Endodermal cell (in vitro differentiated cells): ENCODE measurements around the gene TPM3. TPM values are rescaled to one million over a fixed set of nuclear protein-coding genes. Genes with fewer than 3 reads are reported as not detected.

Experiments used
- DNase-seq: peaks from one replicate; pipeline ENCODE4 v3.0.0-alpha.2; 2017
- H3K27ac ChIP-seq: 2 replicates; pipeline ENCODE4 v1.5.1; 2013; ENCODE audit warnings: mild to moderate bottlenecking, low read depth, low read length, moderate library complexity
- H3K27me3 ChIP-seq: 2 replicates; pipeline ENCODE4 v1.6.1; 2013; ENCODE audit warnings: mild to moderate bottlenecking, low read length, moderate library complexity; ENCODE audit not compliant: insufficient read depth, control insufficient read depth, poor library complexity, severe bottlenecking
- H3K36me3 ChIP-seq: 2 replicates; pipeline ENCODE4 v1.7.0; 2013; ENCODE audit warnings: mild to moderate bottlenecking, low read length, moderate library complexity; ENCODE audit not compliant: control insufficient read depth, insufficient read depth
- H3K4me1 ChIP-seq: one replicate; pipeline ENCODE4 v1.7.0; 2013; ENCODE audit warnings: low read length; ENCODE audit not compliant: control insufficient read depth, insufficient read depth
- H3K4me3 ChIP-seq: 2 replicates; pipeline ENCODE4 v1.5.1; 2013; ENCODE audit warnings: mild to moderate bottlenecking, low read length, moderate library complexity
- H3K9ac ChIP-seq: 2 replicates; pipeline ENCODE4 v1.6.1; 2013; ENCODE audit warnings: mild to moderate bottlenecking, low read length, moderate library complexity; ENCODE audit not compliant: poor library complexity, severe bottlenecking; ENCODE audit errors: extremely low read depth
- H3K9me3 ChIP-seq: 2 replicates; pipeline ENCODE4 v1.6.1; 2013; ENCODE audit warnings: mild to moderate bottlenecking, low read length, moderate library complexity; ENCODE audit not compliant: control insufficient read depth
- H3K27ac Mint-ChIP-seq: 2 replicates; pipeline ENCODE4 v1.8.0; 2020; ENCODE audit warnings: mixed read lengths
- H3K27me3 Mint-ChIP-seq: 2 replicates; pipeline ENCODE4 v1.8.0; 2021; ENCODE audit warnings: mild to moderate bottlenecking, mixed read lengths; ENCODE audit not compliant: insufficient read depth
- H3K36me3 Mint-ChIP-seq: 2 replicates; pipeline ENCODE4 v1.8.0; 2020; ENCODE audit warnings: low read depth, mixed read lengths
- H3K4me1 Mint-ChIP-seq: 2 replicates; pipeline ENCODE4 v1.8.0; 2020; ENCODE audit warnings: mixed read lengths
- H3K4me3 Mint-ChIP-seq: 2 replicates; pipeline ENCODE4 v1.8.0; 2020; ENCODE audit warnings: mild to moderate bottlenecking, moderate library complexity, mixed read lengths
- H3K9me3 Mint-ChIP-seq: 2 replicates; pipeline ENCODE4 v1.8.0; 2020; ENCODE audit warnings: mild to moderate bottlenecking, mixed read lengths
- WGBS, 2 experiments: methylation state at CpG; one replicate each; pipeline versions ENCODE4 v1.1.5 to v1.1.7; 2013; ENCODE audit warnings: missing lambda C conversion rate in 2 of 2, mixed read lengths in 1 of 2; ENCODE audit not compliant: insufficient coverage in 1 of 2, insufficient read length in 1 of 2; 5-methylcytosine and 5-hydroxymethylcytosine counted together
- total RNA-seq, 2 donors: library from RNA; stranded (reverse); fragmentation: NEBNext Ultra II Directional in 1 of 2; extraction: Animal tissue kit (Norgen Biotek cat#: 25700) in 1 of 2; gene quantifications; 2 replicates in 1 of 2; 3 replicates in 1 of 2; pipeline ENCODE4 v1.2.1, GENCODE V29; 2021
- TF ChIP-seq, protein P1 (sequence below): fragments of 200-600 bp; sonication (generic); conservative IDR thresholded peaks from 2 replicates; pipeline ENCODE4 v1.5.0; 2021; ENCODE audit warnings: antibody characterized with exemption, mild to moderate bottlenecking

The TPM3 gene
- total RNA-seq, 2 donors from 2014 or later: 597 to 679 TPM

DNA sequence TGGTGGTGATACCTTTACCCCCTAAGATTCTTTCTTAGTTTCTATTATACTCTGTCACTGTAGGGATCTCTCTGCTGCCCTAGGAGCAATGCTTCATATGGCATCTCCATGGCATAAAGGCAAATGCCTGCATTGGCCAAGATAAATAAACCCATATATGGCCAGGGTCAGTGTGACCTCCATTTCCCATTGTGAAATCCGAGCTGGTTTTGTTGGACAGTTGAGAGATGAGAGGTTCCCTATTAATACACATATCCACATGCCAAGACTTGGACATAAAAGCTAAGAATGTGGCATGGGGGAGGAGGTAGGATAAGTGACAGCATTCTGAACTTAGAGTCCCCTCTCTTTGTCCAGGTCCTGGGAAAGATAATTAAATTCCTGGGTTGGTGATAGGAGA lies 1.4 kb downstream of the TPM3 start:
- TF ChIP-seq, protein P1, sequence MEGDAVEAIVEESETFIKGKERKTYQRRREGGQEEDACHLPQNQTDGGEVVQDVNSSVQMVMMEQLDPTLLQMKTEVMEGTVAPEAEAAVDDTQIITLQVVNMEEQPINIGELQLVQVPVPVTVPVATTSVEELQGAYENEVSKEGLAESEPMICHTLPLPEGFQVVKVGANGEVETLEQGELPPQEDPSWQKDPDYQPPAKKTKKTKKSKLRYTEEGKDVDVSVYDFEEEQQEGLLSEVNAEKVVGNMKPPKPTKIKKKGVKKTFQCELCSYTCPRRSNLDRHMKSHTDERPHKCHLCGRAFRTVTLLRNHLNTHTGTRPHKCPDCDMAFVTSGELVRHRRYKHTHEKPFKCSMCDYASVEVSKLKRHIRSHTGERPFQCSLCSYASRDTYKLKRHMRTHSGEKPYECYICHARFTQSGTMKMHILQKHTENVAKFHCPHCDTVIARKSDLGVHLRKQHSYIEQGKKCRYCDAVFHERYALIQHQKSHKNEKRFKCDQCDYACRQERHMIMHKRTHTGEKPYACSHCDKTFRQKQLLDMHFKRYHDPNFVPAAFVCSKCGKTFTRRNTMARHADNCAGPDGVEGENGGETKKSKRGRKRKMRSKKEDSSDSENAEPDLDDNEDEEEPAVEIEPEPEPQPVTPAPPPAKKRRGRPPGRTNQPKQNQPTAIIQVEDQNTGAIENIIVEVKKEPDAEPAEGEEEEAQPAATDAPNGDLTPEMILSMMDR: no peak
- no peak overlapping the region for H3K27ac Mint-ChIP-seq
- peaks cover 33% of the 10 kb centered on the region for H3K27me3 Mint-ChIP-seq
- H3K9me3 Mint-ChIP-seq: no peaks in the 10 kb centered on the region
- H3K9me3 ChIP-seq: no peaks in the 10 kb centered on the region
- 71% methylated on average over 1 of the region's 1 CpG; no CpG with 5 or more reads in 1 of the 2 experiments for WGBS, 2 experiments
- peaks cover 22% of the 10 kb centered on the region for H3K27me3 ChIP-seq
- no peak overlapping the region for H3K4me3 Mint-ChIP-seq
- H3K9ac ChIP-seq: no peak overlapping the region
- no peaks in the 10 kb centered on the region for H3K36me3 Mint-ChIP-seq
- H3K4me3 ChIP-seq: no peak overlapping the region
- no peak for DNase-seq
- peaks cover 20% of the 10 kb centered on the region for H3K4me1 ChIP-seq
- H3K27ac ChIP-seq: no peak overlapping the region
- H3K36me3 ChIP-seq: no peaks in the 10 kb centered on the region
- H3K4me1 Mint-ChIP-seq: peaks cover 30% of the 10 kb centered on the region

DNA sequence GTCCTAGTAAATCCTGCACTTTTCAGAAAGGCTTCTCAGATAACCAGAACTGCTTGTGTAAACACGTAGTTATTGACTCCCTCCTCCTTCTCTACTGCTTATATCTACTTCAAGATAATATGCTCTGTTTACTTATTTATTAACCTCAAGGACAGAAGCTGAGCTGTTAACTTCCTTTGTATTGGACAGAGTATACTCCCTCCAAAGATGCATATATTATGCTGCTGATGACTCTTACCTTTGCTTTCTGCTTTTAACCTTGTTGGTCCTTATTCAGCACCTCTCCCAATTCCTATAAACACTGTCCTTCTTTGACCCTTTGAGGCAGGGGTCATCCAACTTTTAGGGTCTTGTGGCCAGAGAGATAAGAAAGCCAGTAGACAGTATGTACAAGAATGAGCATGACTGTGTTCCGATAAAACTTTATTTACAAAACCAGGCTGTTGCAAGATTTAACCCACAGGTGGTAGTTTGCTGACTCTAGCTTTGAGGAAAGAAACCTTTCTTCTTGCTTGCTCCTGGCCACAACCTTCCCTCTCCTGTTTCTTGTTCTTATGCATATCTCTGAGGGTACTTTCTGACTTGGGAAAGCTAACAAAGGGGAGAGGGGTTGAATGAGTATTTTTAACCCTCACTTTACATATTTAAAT lies 4.9 kb downstream of the TPM3 start:
- no peak for DNase-seq
- Histone ChIP-seq H3K9me3 (no peaks in the 10 kb centered on the region), H3K27me3 (no peaks in the 10 kb centered on the region), H3K4me1 (peaks cover 14% of the 10 kb centered on the region), H3K27ac (no peak overlapping the region), H3K4me3 (peak overlapping the region; percentile 44), H3K36me3 (no peaks in the 10 kb centered on the region), H3K9ac (no peak overlapping the region)
- H3K9me3 Mint-ChIP-seq: no peaks in the 10 kb centered on the region
- no peak overlapping the region for H3K27ac Mint-ChIP-seq
- H3K4me3 Mint-ChIP-seq: no peak overlapping the region
- TF ChIP-seq, protein P1: no peak
- H3K4me1 Mint-ChIP-seq: peaks cover 31% of the 10 kb centered on the region
- 28 to 37% methylated on average over 2 of the region's 2 CpGs for WGBS, 2 experiments
- H3K36me3 Mint-ChIP-seq: peaks cover under 1% of the 10 kb centered on the region
- peaks cover 3% of the 10 kb centered on the region for H3K27me3 Mint-ChIP-seq

DNA sequence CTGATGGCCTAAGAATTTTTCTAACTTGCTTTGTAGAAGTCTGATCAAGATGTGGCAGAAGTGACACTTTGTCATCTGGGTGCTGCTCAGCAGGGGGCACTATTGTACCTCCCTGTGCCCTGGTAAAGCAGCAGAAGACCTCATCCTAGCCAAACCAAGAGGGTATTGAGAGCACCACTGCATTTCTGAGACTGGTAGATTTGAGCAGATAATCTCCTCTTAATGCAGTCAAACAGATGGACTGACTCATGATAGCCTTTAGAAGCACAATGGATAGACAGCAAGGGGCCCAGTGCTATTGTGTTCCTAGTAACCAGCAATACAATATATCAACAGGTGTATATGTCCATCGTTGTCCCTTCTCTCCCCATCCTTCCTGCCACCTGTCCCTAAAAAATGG lies 5.7 kb downstream of the TPM3 start:
- H3K9me3 Mint-ChIP-seq: no peaks in the 10 kb centered on the region
- Histone ChIP-seq H3K4me1 (peaks cover 12% of the 10 kb centered on the region), H3K27ac (no peak overlapping the region), H3K4me3 (peak overlapping the region; percentile 44), H3K9ac (no peak overlapping the region), H3K36me3 (no peaks in the 10 kb centered on the region), H3K9me3 (no peaks in the 10 kb centered on the region), H3K27me3 (no peaks in the 10 kb centered on the region)
- H3K4me1 Mint-ChIP-seq: peaks cover 35% of the 10 kb centered on the region
- WGBS, 2 experiments: 78 to 82% methylated on average over 1 of the region's 1 CpG
- no peak overlapping the region for H3K4me3 Mint-ChIP-seq
- TF ChIP-seq, protein P1: peak; percentile 77
- peak overlapping the region; percentile 26 for H3K27ac Mint-ChIP-seq
- peak; percentile 87 for DNase-seq
- peaks cover 5% of the 10 kb centered on the region for H3K36me3 Mint-ChIP-seq
- H3K27me3 Mint-ChIP-seq: peaks cover 3% of the 10 kb centered on the region
